H9 (cell line): Measurements from ENCODE around the gene CA7. TPM values are rescaled to one million over a fixed set of nuclear protein-coding genes. Genes with fewer than 3 reads are reported as not detected.

Experiments used
- DNase-seq: peaks from one replicate; pipeline ENCODE4 v3.0.0-alpha.2; 2017
- H2AFZ ChIP-seq: one replicate; pipeline ENCODE4 v1.6.1; 2013; ENCODE audit warnings: mild to moderate bottlenecking, low read length, control low read depth, moderate library complexity
- H2AK5ac ChIP-seq: 2 replicates; pipeline ENCODE4 v1.6.1; 2013; ENCODE audit warnings: low read length, control low read depth, mixed read lengths; ENCODE audit not compliant: insufficient read length
- H2BK120ac ChIP-seq: one replicate; pipeline ENCODE4 v1.6.1; 2013; ENCODE audit warnings: low read depth, mild to moderate bottlenecking, low read length, control low read depth, inconsistent platforms; ENCODE audit not compliant: poor library complexity, severe bottlenecking
- H2BK12ac ChIP-seq: 2 replicates; pipeline ENCODE4 v1.6.1; 2013; ENCODE audit warnings: low read length, control low read depth, mixed read lengths, low read depth; ENCODE audit not compliant: insufficient read length
- H2BK15ac ChIP-seq: 2 replicates; pipeline ENCODE4 v1.6.1; 2013; ENCODE audit warnings: low read depth, low read length, control low read depth
- H2BK20ac ChIP-seq: one replicate; pipeline ENCODE4 v1.6.1; 2013; ENCODE audit warnings: low read depth, mild to moderate bottlenecking, low read length, control low read depth, inconsistent platforms; ENCODE audit not compliant: poor library complexity, severe bottlenecking
- H2BK5ac ChIP-seq: 2 replicates; pipeline ENCODE4 v1.6.1; 2013; ENCODE audit warnings: low read length, control low read depth, mixed read lengths; ENCODE audit not compliant: insufficient read length
- H3K14ac ChIP-seq: 2 replicates; pipeline ENCODE4 v1.6.1; 2013; ENCODE audit warnings: low read length, control low read depth; ENCODE audit not compliant: insufficient read depth
- H3K18ac ChIP-seq: 2 replicates; pipeline ENCODE4 v1.6.1; 2013; ENCODE audit warnings: low read depth, mild to moderate bottlenecking, mixed read lengths, low read length, control low read depth; ENCODE audit not compliant: insufficient read length
- H3K23ac ChIP-seq: 2 replicates; pipeline ENCODE4 v1.6.1; 2013; ENCODE audit warnings: low read length, control low read depth, mixed read lengths, low read depth; ENCODE audit not compliant: insufficient read length
- H3K23me2 ChIP-seq: 2 replicates; pipeline ENCODE4 v1.6.1; 2013; ENCODE audit warnings: low read depth, mild to moderate bottlenecking, mixed read lengths, low read length, control low read depth; ENCODE audit not compliant: insufficient read length, poor library complexity, severe bottlenecking
- H3K27ac ChIP-seq: 2 replicates; pipeline ENCODE4 v1.5.1; 2013; ENCODE audit warnings: low read length, control low read depth, mixed read lengths, low read depth; ENCODE audit not compliant: insufficient read length
- H3K27me3 ChIP-seq: 2 replicates; pipeline ENCODE4 v1.6.1; 2013; ENCODE audit warnings: low read length, control low read depth, inconsistent platforms; ENCODE audit not compliant: insufficient read depth
- H3K4ac ChIP-seq: 2 replicates; pipeline ENCODE4 v1.6.1; 2013; ENCODE audit warnings: low read depth, mild to moderate bottlenecking, control low read depth, inconsistent platforms, low read length, moderate library complexity
- H3K4me1 ChIP-seq: 2 replicates; pipeline ENCODE4 v1.6.1; 2013; ENCODE audit warnings: low read length, control low read depth, inconsistent platforms; ENCODE audit not compliant: insufficient read depth
- H3K4me2 ChIP-seq: 2 replicates; pipeline ENCODE4 v1.6.1; 2013; ENCODE audit warnings: low read length, control low read depth, mixed read lengths; ENCODE audit not compliant: insufficient read length, insufficient read depth
- H3K56ac ChIP-seq: 2 replicates; pipeline ENCODE4 v1.6.1; 2013; ENCODE audit warnings: low read depth, mild to moderate bottlenecking, mixed read lengths, low read length, control low read depth; ENCODE audit not compliant: insufficient read length
- H3K79me1 ChIP-seq: 2 replicates; pipeline ENCODE4 v1.6.1; 2013; ENCODE audit warnings: low read depth, mild to moderate bottlenecking, moderate library complexity, low read length, control low read depth, inconsistent platforms; ENCODE audit not compliant: insufficient read depth, poor library complexity, severe bottlenecking
- H3K79me2 ChIP-seq: 2 replicates; pipeline ENCODE4 v1.6.1; 2013; ENCODE audit warnings: low read length, control low read depth, inconsistent platforms; ENCODE audit not compliant: insufficient read depth
- H3K9ac ChIP-seq: 2 replicates; pipeline ENCODE4 v1.6.1; 2013; ENCODE audit warnings: low read length, control low read depth, mixed read lengths; ENCODE audit not compliant: insufficient read length; ENCODE audit errors: extremely low read depth
- H3K9me3 ChIP-seq: one replicate; pipeline ENCODE4 v1.6.1; 2013; ENCODE audit warnings: low read depth, low read length, inconsistent platforms; ENCODE audit not compliant: control insufficient read depth
- H3T11ph ChIP-seq: one replicate; pipeline ENCODE4 v1.6.1; 2013; ENCODE audit warnings: mild to moderate bottlenecking, low read length, control low read depth, inconsistent platforms
- H4K20me1 ChIP-seq: one replicate; pipeline ENCODE4 v1.6.1; 2013; ENCODE audit not compliant: control insufficient read depth, insufficient read length, insufficient read depth
- H4K5ac ChIP-seq: 2 replicates; pipeline ENCODE4 v1.6.1; 2013; ENCODE audit warnings: low read depth, mild to moderate bottlenecking, mixed read lengths, low read length, control low read depth; ENCODE audit not compliant: insufficient read length
- H4K8ac ChIP-seq: replicated peaks from 2 replicates; pipeline ENCODE4 v1.6.1; 2013; ENCODE audit warnings: low read length, control low read depth, mixed read lengths, low read depth; ENCODE audit not compliant: insufficient read length
- H4K91ac ChIP-seq: 2 replicates; pipeline ENCODE4 v1.6.1; 2013; ENCODE audit warnings: low read depth, mild to moderate bottlenecking, moderate library complexity, mixed read lengths, low read length, control low read depth; ENCODE audit not compliant: insufficient read length
- H3K27ac Mint-ChIP-seq, 3 experiments: 2 replicates in 2 of 3; 3 replicates in 1 of 3; pipeline ENCODE4 v1.8.0; 2020 to 2021; ENCODE audit warnings: mixed read lengths in 3 of 3, mild to moderate bottlenecking in 1 of 3, moderate library complexity in 1 of 3
- H3K27me3 Mint-ChIP-seq: 2 replicates; pipeline ENCODE4 v1.8.0; 2021; ENCODE audit warnings: low read depth, mild to moderate bottlenecking, moderate library complexity, mixed read lengths
- H3K36me3 Mint-ChIP-seq, 3 experiments: 2 replicates in 2 of 3; 3 replicates in 1 of 3; pipeline ENCODE4 v1.8.0; 2020 to 2021; ENCODE audit warnings: low read depth in 3 of 3, mixed read lengths in 3 of 3; ENCODE audit not compliant: insufficient read depth in 1 of 3
- H3K4me1 Mint-ChIP-seq, 2 experiments: 2 replicates each; pipeline ENCODE4 v1.8.0; 2020; ENCODE audit warnings: mixed read lengths in 2 of 2
- H3K4me3 Mint-ChIP-seq, 2 experiments: 2 replicates in 1 of 2; 3 replicates in 1 of 2; pipeline ENCODE4 v1.8.0; 2020 to 2021; ENCODE audit warnings: mild to moderate bottlenecking in 2 of 2, mixed read lengths in 2 of 2, moderate library complexity in 1 of 2
- H3K9me3 Mint-ChIP-seq, 2 experiments: 2 replicates in 1 of 2; 3 replicates in 1 of 2; pipeline ENCODE4 v1.8.0; 2020; ENCODE audit warnings: mild to moderate bottlenecking in 2 of 2, mixed read lengths in 2 of 2, moderate library complexity in 1 of 2
- CTCF ChIP-seq: fragments of 200-600 bp; sonication (generic); conservative IDR thresholded peaks from 3 replicates; pipeline ENCODE4 v1.8.0; 2021; ENCODE audit warnings: antibody characterized with exemption, mild to moderate bottlenecking
- WGBS: extraction: QIAGEN DNeasy Blood & Tissue Kit; methylation state at CpG from one replicate; pipeline ENCODE4 v1.1.7; 2013; ENCODE audit warnings: missing lambda C conversion rate, low lambda C conversion rate, mixed read lengths; ENCODE audit not compliant: insufficient read length; ENCODE audit errors: extremely low coverage; 5-methylcytosine and 5-hydroxymethylcytosine counted together
- total RNA-seq: library from RNA; stranded (reverse); gene quantifications from 2 replicates; pipeline ENCODE4 v1.2.1, GENCODE V29; 2021

Gene CA7
- total RNA-seq, 1 experiment from 2014 or later, result 0.81 TPM

DNA sequence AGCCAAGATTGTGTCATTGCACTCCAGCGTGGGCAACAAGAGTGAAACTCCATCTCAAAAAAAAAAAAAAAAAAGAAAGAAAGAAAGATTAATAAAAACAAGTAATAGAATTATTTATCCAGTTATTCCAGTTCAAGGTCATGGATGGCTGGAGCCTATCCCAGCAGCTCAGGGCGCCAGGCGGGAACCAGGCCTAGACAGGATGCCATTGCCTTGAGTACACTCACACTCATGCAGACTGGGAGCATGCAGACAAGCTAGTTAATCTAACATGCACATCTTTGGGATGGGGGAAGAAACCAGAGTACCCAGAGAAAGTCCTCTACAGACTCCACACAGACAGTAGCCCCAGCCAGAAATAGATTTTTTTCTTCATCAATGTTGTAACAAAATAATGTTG lies 54.0 kb downstream of the CA7 start:
- Histone ChIP-seq H3K27ac (no peak overlapping the region), H3K79me2 (no peaks in the 10 kb centered on the region), H4K91ac (no peak overlapping the region), H3K4ac (no peak overlapping the region), H4K20me1 (peaks cover 4% of the 10 kb centered on the region), H2BK12ac (no peak overlapping the region), H2AK5ac (no peak overlapping the region), H2BK120ac (no peak overlapping the region), H2BK20ac (no peak overlapping the region), H3T11ph (no peak overlapping the region), H3K23ac (no peak overlapping the region), H3K18ac (no peak overlapping the region), H4K5ac (no peak overlapping the region), H3K9me3 (no peaks in the 10 kb centered on the region), H3K14ac (no peak overlapping the region), H3K79me1 (no peaks in the 10 kb centered on the region), H3K23me2 (no peaks in the 10 kb centered on the region), H3K27me3 (no peaks in the 10 kb centered on the region), H3K4me2 (no peak overlapping the region), H3K4me1 (no peaks in the 10 kb centered on the region), H2AFZ (no peak overlapping the region), H2BK15ac (no peak overlapping the region), H3K9ac (no peak overlapping the region), H3K56ac (no peak overlapping the region), H4K8ac (no peak overlapping the region), H2BK5ac (no peak overlapping the region)
- Mint-ChIP-seq H3K4me1 (peaks cover 12 to 16% of the 10 kb centered on the region in 2 experiments), H3K27me3 (peaks cover 7% of the 10 kb centered on the region), H3K36me3 (no peaks in the 10 kb centered on the region), H3K27ac (peak overlapping the region in 1 of 3 experiments; percentile 50; a peak in 1 of 7 replicates), H3K4me3 (no peak overlapping the region), H3K9me3 (no peaks in the 10 kb centered on the region)
- TF ChIP-seq CTCF, result no peak
- WGBS, result no CpG with 5 or more reads among the region's 3 CpGs
- DNase-seq, result no peak
